HuH-7.5 (cell line): ENCODE data around the gene DOCK2.
"Not testable (repeated sequence)": the region's sequence is repeated elsewhere in the genome, so short reads cannot be mapped to it uniquely, and the experiment has no call there.

Source experiments
- DNase-seq: peaks from one replicate; pipeline ENCODE4 v3.0.0; 2011; ENCODE audit warnings: low spot score

DOCK2 gene

GRCh38 chr5:169719360-169720314 is 82.6 kb downstream of the DOCK2 start:
- no peak for DNase-seq

- DNase-seq, result no peak
Observed at GRCh38 chr5:169721771-169722170, 84.7 kb downstream of the DOCK2 start.

- DNase-seq, result no peak
Observed at GRCh38 chr5:169723103-169723831, 86.2 kb downstream of the DOCK2 start.

- no peak for DNase-seq
Observed at GRCh38 chr5:169724303-169725087, 87.4 kb downstream of the DOCK2 start.

- not testable (repeated sequence) for DNase-seq
Observed at GRCh38 chr5:169725665-169726064, 88.6 kb downstream of the DOCK2 start.

- DNase-seq, result no peak
Observed at GRCh38 chr5:169728418-169728817, 91.3 kb downstream of the DOCK2 start.

GRCh38 chr5:169731221-169731620 is 94.1 kb downstream of the DOCK2 start:
- no peak for DNase-seq

GRCh38 chr5:169732841-169733240 is 95.8 kb downstream of the DOCK2 start:
- no peak for DNase-seq

GRCh38 chr5:169735913-169736312 is 98.8 kb downstream of the DOCK2 start:
- no peak for DNase-seq

GRCh38 chr5:169736653-169737052 is 99.6 kb downstream of the DOCK2 start:
- DNase-seq, result no peak

GRCh38 chr5:169740435-169740834 is 103.4 kb downstream of the DOCK2 start:
- DNase-seq, result no peak

GRCh38 chr5:169742771-169743296 is 105.8 kb downstream of the DOCK2 start:
- DNase-seq, result no peak

- DNase-seq, result no peak
Observed at GRCh38 chr5:169744336-169744735, 107.3 kb downstream of the DOCK2 start.

GRCh38 chr5:169745441-169746146 is 108.5 kb downstream of the DOCK2 start:
- no peak for DNase-seq

- DNase-seq, result no peak
Observed at GRCh38 chr5:169746147-169746694, 109.1 kb downstream of the DOCK2 start.

- no peak for DNase-seq
Observed at GRCh38 chr5:169748174-169748573, 111.1 kb downstream of the DOCK2 start.

GRCh38 chr5:169749295-169749694 is 112.2 kb downstream of the DOCK2 start:
- DNase-seq, result no peak

- DNase-seq, result no peak
Observed at GRCh38 chr5:169751490-169751889, 114.4 kb downstream of the DOCK2 start.

GRCh38 chr5:169752566-169752965 is 115.5 kb downstream of the DOCK2 start:
- not testable (repeated sequence) for DNase-seq

GRCh38 chr5:169753795-169754194 is 116.7 kb downstream of the DOCK2 start:
- no peak for DNase-seq

- no peak for DNase-seq
Observed at GRCh38 chr5:169754737-169755136, 117.7 kb downstream of the DOCK2 start.
